HK-2 (cell line): ENCODE measurements around the gene CNOT6.
"Not testable (repeated sequence)": the region's sequence is repeated elsewhere in the genome, so short reads cannot be mapped to it uniquely, and the experiment has no call there.

Source experiments
- DNase-seq: peaks from one replicate; pipeline ENCODE4 v3.0.0-alpha.2; 2018; ENCODE audit not compliant: unreplicated experiment

CNOT6 gene

DNA sequence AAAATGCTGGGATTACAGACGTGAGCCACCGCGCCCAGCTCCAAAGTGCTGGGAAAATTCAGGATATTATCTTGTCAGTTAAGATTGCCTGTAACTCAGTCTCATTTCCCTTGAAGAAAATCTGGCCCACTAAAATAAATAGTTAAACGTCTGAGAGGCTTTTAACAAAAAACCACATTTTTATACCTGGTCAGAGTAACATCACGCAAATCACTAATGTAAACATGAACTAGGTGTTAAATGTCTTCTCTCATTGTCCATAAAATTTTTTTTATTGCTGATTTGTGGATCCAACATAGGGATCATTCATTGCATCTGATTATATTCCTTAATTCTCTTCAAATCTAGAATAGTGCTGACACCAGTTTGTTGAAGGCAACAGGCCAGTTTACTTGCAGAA, 22.3 kb downstream of the CNOT6 start:
- DNase-seq, result no peak

GRCh38 chr5:180519098-180519497, 24.9 kb downstream of the CNOT6 start:
- DNase-seq, result no peak

GRCh38 chr5:180521101-180521500, 26.9 kb downstream of the CNOT6 start:
- DNase-seq, result no peak

DNA sequence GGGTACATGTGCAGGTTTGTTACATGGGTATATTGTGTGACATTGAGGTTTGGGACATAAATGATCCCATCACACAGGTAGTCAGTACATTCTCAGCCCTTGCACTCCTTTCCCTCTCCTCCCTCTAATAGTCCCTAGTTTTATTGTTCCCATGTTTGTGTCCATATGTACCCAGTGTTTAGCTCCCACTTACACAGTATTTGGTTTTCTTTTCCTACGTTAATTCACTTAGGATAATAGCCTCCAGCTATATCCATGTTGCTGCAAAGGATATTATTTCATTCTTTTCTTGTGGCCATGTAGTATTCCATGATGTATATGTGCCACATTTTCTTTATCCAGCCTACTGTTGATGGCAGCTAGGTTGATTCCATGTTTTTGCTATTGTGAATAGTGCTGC, 27.4 kb downstream of the CNOT6 start:
- no peak for DNase-seq

DNA sequence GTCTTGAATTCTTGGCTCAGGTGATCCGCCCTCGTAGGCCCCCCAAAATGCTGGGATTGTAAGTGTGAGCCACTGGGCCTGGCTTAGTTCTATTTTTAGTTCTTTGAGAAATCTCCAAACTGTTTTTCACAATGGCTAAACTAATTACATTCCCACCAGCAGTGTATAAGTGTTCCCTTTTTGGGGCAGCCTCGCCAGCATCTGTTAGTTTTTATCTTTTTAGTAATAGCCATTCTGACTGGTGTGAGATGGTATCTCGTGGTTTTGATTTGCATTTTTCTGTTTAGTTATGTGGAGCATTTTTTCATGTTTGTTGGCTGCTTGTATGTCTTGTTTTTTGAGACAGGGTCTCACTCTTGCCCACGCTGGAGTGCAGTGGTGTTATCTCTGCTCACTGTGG, 28.2 kb downstream of the CNOT6 start:
- no peak for DNase-seq

DNA sequence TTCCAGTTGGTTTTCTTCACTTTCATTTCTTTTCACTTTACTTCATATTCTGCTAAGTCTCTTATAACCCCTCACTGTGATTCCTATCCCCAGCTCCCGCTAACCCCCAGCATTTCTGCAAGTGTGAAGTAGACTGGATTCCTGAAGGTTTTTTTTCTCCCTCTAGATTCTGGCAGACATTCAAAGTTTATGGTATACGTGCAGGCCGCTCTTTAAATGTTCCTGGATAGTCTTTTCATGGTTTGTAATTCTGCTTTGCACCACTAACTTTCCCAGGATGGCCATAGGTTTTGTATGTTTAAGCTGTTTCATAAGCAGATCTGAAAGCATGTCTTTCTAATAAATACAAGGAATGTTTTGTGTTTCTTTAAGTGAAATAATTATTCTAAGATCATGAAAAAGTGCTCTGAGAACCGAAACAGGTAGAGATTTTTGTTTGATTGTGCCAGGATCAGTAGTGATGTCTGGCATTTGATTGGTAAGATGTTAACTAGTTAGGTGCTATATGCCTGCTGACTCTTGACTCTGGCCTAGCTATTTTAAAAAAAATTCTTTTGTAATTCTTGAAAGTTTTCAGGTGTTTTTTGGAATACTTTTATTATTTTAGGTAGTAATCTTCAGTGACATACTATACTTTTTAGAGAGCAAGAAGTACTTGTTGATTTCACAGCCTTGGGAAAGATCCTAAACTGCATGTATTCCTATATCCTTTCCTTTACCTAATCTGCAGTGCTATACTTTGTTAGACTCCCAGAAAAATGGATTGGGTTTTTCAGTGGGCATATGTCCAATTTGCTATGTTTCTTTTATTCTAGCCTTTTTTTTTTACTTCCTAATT, 29.7 kb downstream of the CNOT6 start:
- DNase-seq, result no peak

DNA sequence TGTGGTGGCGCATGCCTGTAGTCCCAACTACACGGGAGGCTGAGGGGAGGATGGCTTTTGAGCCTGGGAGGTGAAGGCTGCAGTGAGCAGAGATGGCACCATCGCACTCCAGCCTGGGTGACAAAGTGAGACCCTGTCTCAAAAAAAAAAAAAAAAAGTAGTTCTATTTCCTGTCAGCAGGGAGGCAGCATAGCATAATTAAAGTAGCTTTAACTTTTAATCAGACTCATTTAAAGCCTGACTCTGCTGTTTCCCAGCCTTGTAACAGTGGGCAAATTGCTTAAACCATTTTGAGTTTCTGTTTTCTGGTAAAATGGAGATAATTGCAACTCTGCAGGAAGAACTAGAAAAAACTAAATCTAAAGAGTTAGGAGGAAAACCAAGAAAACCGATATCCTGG, 31.2 kb downstream of the CNOT6 start:
- DNase-seq, result no peak

DNA sequence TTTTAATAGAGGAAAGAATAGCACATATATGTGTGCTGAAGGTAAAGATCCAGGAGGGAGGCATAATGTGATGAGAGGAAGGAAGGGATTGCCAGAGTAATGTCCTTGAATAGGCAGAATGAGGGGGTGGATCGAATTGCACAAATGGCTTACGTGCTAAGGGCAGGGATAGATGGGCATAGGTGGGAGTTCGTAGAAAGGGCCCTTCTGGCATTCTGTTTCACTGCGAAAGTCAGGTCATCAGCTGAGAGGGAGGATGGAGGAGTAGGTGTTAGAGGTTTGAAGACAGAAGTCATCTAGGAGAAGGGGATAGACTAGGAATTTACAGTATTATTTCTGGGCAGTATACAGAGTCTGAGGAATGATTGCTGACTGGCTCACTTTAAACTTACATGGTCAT, 32.1 kb downstream of the CNOT6 start:
- no peak for DNase-seq

GRCh38 chr5:180527659-180528058, 33.5 kb downstream of the CNOT6 start:
- no peak for DNase-seq

DNA sequence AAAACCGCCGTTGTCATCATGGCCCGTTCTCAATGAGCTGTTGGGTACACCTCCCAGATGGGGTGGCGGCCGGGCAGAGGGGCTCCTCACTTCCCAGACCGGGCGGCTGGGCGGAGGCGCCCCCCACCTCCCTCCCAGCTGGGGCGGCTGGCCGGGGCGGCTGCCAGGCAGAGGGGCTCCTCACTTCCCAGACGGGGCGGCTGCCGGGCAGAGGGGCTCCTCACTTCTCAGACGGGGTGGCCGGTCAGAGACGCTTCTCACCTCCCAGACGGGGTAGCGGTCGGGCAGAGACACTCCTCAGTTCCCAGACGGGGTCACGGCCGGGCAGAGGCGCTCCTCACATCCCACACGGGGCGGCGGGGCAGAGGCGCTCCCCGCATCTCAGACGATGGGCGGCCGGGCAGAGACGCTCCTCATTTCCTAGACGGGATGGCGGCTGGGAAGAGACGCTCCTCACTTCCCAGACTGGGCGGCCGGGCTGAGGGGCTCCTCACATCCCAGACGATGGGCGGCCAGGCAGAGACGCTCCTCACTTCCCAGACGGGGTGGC, 36.9 kb downstream of the CNOT6 start:
- DNase-seq, result not testable (repeated sequence)

DNA sequence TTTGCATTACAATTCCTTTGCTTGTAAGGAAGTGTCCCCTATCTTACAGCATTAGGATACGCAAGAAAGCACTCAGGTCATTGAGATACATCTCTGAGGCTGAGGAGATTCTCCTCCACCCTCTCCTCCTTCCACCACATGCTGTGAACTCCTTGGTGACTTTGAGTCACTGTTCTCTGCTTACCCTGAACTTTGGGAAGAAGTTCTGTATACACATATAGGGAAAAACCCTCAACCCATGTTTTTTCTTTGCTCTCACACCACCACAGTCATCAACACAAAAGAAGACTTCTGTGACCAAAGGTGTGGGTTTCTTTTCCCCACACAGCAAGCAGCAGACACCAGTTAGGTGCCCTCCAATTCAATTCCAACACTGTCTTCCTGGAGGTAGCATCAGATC, 38.1 kb downstream of the CNOT6 start:
- no peak for DNase-seq

GRCh38 chr5:180533845-180534244, 39.7 kb downstream of the CNOT6 start:
- DNase-seq, result no peak

- DNase-seq, result no peak
Measured at GRCh38 chr5:180535573-180535972, 41.4 kb downstream of the CNOT6 start.

- DNase-seq, result no peak
Measured at GRCh38 chr5:180540050-180540694, 46.0 kb downstream of the CNOT6 start.

GRCh38 chr5:180541710-180542109, 47.5 kb downstream of the CNOT6 start:
- no peak for DNase-seq

GRCh38 chr5:180545248-180545647, 51.1 kb downstream of the CNOT6 start:
- DNase-seq, result no peak

DNA sequence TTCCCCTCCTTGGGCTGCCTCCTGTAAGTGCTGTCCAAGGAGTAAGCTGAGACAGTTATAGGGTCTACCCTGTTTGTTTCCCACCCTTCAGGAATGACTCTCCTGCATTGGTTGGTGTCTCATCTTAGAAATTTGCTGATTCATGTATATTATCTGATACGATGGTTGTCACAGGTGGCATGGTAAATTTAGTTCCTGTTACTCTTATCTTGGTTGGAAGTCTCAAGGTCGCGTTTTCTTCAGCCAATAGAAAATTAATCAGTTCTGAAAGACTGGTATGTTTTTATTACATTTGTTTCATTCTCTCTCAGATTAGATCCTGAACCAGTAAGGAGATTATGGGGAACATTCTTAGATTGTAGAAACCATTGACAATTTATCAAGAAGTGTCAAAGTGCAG, 54.4 kb downstream of the CNOT6 start:
- no peak for DNase-seq

- DNase-seq, result no peak
Measured at GRCh38 chr5:180553530-180553929, 59.4 kb downstream of the CNOT6 start.

DNA sequence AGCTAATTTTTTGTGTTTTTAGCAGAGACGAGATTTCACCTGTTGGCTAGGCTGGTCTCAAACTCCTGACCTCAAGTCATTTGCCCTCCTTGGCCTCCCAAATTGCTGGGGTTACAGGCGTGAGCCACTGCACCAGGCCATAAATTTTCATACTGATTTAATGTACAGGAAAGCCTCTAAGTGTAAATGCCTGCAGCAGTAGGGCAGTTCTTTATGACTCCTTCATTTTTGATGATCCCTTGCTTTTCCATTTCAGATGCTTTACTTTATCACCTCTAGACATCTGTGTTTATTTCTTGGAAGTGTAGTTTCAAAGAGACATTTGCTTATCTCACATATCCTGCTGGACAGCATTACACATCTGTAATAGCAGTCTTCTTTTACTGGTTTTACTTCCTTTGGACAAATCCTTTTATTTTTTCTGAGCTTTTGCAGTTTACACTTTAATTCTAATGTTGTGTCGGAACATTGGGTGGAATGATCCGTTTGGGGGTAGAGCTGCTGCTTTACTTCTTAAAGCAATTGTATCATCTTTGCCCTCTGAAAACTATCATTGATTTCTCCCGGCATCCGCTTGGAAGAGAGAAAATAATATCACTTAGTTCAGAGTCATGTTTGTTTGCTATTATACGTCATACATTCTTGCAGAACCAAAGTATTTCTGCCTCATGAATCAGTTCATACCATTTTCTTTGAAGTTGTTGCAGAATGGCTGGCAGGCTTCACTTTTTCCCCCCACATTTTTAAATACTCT, 61.2 kb downstream of the CNOT6 start:
- no peak for DNase-seq

DNA sequence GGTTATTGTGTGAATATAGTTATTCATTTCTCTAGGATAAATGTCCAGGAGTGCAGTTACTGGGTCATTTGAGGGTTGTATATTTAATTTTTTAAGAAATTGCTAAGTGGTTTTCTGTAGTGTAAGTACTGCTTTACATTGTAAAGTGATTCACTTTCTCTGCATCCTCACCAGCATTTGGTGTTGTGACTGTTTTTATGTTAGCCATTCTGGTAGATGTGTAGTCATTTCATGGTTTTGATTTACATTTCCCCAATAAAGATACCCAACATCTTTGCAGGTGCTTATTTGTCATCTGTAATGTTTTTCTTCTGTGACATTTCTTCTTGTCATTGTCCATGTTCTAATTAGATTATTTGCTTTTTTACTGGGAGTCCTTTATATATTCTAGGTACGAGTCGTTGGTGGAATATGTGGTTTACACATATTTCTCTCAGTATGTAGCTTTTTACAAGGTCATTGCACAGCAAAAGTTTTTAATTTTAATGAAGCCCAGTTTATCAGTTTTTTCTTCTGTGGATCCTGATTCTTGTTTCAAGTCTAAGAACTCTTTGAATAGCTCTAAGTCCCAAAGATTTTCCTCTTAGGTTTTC, 63.1 kb downstream of the CNOT6 start:
- no peak for DNase-seq

GRCh38 chr5:180558232-180558631, 64.1 kb downstream of the CNOT6 start:
- DNase-seq, result no peak

GRCh38 chr5:180563994-180564393, 69.8 kb downstream of the CNOT6 start:
- no peak for DNase-seq
